ENCODE data around the gene PPIG.

- TF ChIP-seq, protein P1, sequence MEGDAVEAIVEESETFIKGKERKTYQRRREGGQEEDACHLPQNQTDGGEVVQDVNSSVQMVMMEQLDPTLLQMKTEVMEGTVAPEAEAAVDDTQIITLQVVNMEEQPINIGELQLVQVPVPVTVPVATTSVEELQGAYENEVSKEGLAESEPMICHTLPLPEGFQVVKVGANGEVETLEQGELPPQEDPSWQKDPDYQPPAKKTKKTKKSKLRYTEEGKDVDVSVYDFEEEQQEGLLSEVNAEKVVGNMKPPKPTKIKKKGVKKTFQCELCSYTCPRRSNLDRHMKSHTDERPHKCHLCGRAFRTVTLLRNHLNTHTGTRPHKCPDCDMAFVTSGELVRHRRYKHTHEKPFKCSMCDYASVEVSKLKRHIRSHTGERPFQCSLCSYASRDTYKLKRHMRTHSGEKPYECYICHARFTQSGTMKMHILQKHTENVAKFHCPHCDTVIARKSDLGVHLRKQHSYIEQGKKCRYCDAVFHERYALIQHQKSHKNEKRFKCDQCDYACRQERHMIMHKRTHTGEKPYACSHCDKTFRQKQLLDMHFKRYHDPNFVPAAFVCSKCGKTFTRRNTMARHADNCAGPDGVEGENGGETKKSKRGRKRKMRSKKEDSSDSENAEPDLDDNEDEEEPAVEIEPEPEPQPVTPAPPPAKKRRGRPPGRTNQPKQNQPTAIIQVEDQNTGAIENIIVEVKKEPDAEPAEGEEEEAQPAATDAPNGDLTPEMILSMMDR (conservative IDR thresholded peaks at IDR 0.05 in 1 of 2, IDR thresholded peaks at IDR 0.05 in 1 of 2; ENCODE audit: extremely low read depth in 1 of 2, insufficient read depth in 1 of 2, low read depth in 1 of 2, low read length in 2 of 2), result no peak
- no peak for TF ChIP-seq EZH2 (IDR thresholded peaks at IDR 0.05; ENCODE audit: borderline replicate concordance, low read length)
Observed at GRCh38 chr2:169649278-169649677, 65.1 kb downstream of the PPIG start.

All from mammary epithelial cell (primary cell).